HAP-1 (cell line): Measurements from ENCODE around the gene GP2.

ENCODE experiments used
- DNase-seq, 2 experiments: peaks; one replicate each; pipeline ENCODE4 v3.0.0-alpha.2; 2016 to 2020; ENCODE audit warnings: low spot score in 2 of 2
- H3K27me3 ChIP-seq: fragments of 250-450 bp; sonication (Bioruptor Pico); 2 replicates; pipeline ENCODE4 v1.5.1; 2020; ENCODE audit warnings: low read depth, mild to moderate bottlenecking, moderate library complexity
- H3K36me3 ChIP-seq: fragments of 250-450 bp; sonication (Bioruptor Pico); replicated peaks from 2 replicates; pipeline ENCODE4 v1.5.1; 2020; ENCODE audit warnings: mild to moderate bottlenecking
- H3K4me1 ChIP-seq: fragments of 250-450 bp; sonication (Bioruptor Pico); 2 replicates; pipeline ENCODE4 v1.5.1; 2020; ENCODE audit warnings: mild to moderate bottlenecking
- H3K4me3 ChIP-seq: fragments of 250-450 bp; sonication (Bioruptor Pico); 2 replicates; pipeline ENCODE4 v1.5.1; 2020; ENCODE audit warnings: mild to moderate bottlenecking, moderate library complexity
- H3K9me3 ChIP-seq: fragments of 250-450 bp; sonication (Bioruptor Pico); 2 replicates; pipeline ENCODE4 v1.5.1; 2020; ENCODE audit warnings: mild to moderate bottlenecking, moderate library complexity
- in situ Hi-C: fragments of 300-500 bp; cut with MboI; formaldehyde crosslinking; loops from 3 replicates; pipeline ENCODE4 v1.14.3; 2020; ENCODE audit warnings: low sequenced_read_pairs, inconsistent platforms, mixed read lengths

Gene GP2

DNA sequence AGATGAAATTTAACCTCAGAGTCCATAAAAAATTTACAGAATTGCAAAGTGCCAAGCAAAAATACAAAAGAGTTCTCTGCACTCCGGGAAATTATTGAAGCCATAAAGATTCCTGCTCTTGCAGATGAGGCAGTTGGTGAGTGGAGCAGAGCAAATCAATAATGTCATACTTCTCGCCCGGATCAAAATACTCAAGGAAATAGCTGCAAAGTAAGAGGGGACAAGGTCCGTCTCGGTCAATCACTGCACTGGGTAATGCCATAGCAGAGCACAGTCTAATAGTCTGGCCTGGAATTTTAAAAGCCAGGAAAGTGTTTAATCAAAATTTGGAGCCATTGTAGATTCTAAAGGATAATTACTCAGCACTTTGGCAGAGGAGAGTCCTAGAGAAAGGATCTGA lies 58.9 kb downstream of the GP2 start:
- no peak for DNase-seq
- no peaks in the 10 kb centered on the region for H3K36me3 ChIP-seq
- in situ Hi-C loops, result no loop called here

DNA sequence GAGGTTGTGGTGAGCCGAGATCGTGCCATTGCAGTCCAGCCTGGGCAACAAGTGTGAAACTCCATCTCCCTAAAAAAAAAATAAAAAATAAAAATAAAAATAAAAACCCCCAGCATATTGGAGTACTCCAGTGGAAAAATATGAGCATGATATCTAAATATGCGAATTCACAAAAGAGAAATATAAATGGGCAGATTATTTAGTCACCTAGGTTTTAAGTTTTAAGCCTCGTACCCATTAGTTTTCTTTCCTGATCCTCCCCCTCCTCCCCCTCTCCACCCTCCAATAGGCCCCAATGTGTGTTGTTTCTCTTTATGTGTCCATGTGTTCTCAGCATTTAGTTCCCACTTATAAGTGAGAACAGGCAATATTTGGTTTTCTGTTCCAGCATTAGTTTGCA lies 62.3 kb downstream of the GP2 start:
- Histone ChIP-seq H3K4me1 (no peaks in the 10 kb centered on the region), H3K36me3 (no peaks in the 10 kb centered on the region), H3K9me3 (no peaks in the 10 kb centered on the region), H3K4me3 (no peak overlapping the region), H3K27me3 (no peaks in the 10 kb centered on the region)
- in situ Hi-C loops, result no loop called here
- DNase-seq, result no peak

More for the DNA sequence above, 58.9 kb downstream of the GP2 start:
- Histone ChIP-seq H3K4me3 (no peak overlapping the region), H3K4me1 (no peaks in the 10 kb centered on the region), H3K9me3 (no peaks in the 10 kb centered on the region), H3K27me3 (no peaks in the 10 kb centered on the region)

DNA sequence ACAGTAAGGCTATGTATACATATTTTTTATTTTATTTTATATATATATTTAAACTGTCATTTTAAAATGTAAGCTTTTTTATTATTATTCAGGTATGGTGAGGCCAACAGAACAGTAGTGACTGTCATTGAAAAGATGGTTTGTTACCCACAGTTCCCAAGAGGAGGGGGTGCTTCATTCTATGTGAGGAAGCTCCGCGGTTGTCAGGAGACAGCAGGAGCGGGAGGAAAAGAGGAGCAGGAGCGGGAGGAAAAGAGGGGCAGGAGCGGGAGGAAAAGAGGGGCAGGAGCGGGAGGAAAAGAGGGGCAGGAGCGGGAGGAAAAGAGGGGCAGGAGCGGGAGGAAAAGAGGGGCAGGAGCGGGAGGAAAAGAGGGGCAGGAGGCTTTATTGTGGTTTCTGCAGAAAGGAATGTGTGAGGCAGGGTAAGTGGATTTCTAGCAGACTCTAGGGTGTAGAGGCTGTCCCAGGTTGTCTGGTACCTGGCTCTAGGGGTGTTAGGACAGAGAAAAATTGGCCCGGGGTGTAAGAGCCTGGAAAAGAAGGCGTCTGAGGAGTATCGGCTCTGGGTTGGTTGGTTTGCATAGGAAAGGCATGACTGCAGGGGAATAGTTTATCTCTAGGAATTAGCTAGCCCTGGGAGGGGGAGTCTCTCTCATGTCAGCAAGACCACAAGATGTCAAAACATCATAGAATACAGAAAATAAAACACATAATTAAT lies 64.0 kb downstream of the GP2 start:
- in situ Hi-C loops, result no loop called here
- DNase-seq, result no peak
- Histone ChIP-seq H3K4me1 (no peaks in the 10 kb centered on the region), H3K36me3 (no peaks in the 10 kb centered on the region), H3K4me3 (no peak overlapping the region), H3K27me3 (no peaks in the 10 kb centered on the region), H3K9me3 (no peaks in the 10 kb centered on the region)

DNA sequence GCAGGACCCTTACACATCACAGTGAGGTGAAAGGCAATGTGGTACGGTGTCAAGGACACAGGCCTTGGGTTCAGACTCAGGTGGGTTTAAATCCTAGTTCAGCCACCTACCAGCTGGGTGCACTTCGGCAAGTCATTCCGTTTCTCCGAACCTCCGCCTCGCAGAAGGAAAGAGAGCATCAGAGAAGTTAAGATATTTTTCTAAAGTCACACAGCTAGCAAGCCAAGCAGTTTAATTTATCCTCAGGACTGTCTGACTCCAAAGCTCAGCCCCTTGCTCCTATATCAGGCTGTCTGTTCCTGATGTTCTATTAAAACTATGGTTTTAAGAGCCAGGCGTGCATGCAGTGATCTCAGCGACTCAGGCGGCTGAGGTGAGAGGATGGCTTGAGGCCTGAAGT lies 65.1 kb downstream of the GP2 start:
- Histone ChIP-seq H3K27me3 (no peaks in the 10 kb centered on the region), H3K4me3 (no peak overlapping the region), H3K4me1 (no peaks in the 10 kb centered on the region), H3K36me3 (no peaks in the 10 kb centered on the region), H3K9me3 (no peaks in the 10 kb centered on the region)
- DNase-seq, result no peak
- in situ Hi-C loops, result no loop called here

DNA sequence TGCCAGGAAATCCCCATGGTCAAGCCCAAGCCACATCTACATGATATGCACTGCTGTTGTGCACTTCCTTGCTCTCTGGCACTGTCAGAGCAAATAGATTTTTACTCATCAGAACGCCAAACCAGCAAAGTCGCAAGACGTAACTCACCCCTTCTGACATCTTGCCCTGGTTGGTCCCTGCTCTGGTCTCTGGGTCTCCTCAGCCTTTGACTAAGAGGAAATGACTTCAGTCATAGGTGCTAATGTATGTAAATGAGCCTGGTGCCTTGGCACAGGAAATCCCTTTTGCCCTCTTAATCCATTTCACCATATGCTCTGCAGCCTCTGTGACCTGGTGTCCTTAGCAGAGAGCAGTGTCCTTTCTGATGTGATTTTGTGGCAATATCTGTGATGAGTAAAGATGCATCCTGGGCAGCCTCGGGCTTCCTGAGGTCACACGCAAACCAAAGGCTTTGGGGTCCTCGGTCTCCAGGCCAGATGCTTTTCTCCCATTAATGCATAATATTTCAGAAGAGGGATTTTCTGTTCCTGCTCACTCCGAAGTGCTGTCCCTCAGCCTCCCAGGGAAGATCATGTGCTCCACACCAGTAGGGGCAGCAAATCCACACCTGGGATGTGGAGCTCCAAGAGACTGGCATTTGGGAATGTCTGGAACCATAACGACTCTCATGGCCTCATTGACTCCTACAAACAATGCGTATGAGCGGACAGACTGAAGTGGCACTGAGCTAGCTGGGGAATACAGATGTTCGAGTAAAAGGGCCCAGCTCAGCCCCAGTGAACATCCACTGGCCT lies 66.9 kb downstream of the GP2 start:
- no peaks in the 10 kb centered on the region for H3K4me1 ChIP-seq
- in situ Hi-C loops, result no loop called here
- no peak overlapping the region for H3K4me3 ChIP-seq
- DNase-seq, result no peak
- no peaks in the 10 kb centered on the region for H3K36me3 ChIP-seq
- no peaks in the 10 kb centered on the region for H3K27me3 ChIP-seq
- H3K9me3 ChIP-seq, result no peaks in the 10 kb centered on the region
